HT-29 (cell line): Measurements from ENCODE around the gene ZBTB48. TPM values are rescaled to one million over a fixed set of nuclear protein-coding genes. Genes with fewer than 3 reads are reported as not detected.
"Not testable (repeated sequence)": the region's sequence is repeated elsewhere in the genome, so short reads cannot be mapped to it uniquely, and the experiment has no call there.

Source experiments
- DNase-seq: peaks from one replicate; pipeline ENCODE4 v3.0.0-alpha.2; 2015; ENCODE audit warnings: low spot score
- total RNA-seq: library from RNA; depleted of rRNA; stranded (reverse); fragments of >200 nt; shearing (Covaris generic); gene quantifications from 2 replicates; pipeline ENCODE4 v1.2.3, GENCODE V29; 2014; rRNA removed

The ZBTB48 gene
- total RNA-seq = 28.5 and 37.2 TPM in 2 replicates

GRCh38 chr1:6579374-6580118 is at the start of gene ZBTB48:
TSS of gene ZBTB48 (plus strand) at chr1:6579994. CDS start at chr1:6580610, 616 bp downstream.
- DNase-seq = peak; percentile 99

GRCh38 chr1:6530504-6531160 is 49.2 kb upstream of the ZBTB48 start:
- no peak for DNase-seq

GRCh38 chr1:6531996-6532395 is 47.8 kb upstream of the ZBTB48 start:
- no peak for DNase-seq

GRCh38 chr1:6534248-6534822 is 45.5 kb upstream of the ZBTB48 start:
- no peak for DNase-seq

- no peak for DNase-seq
These were observed 44.6 kb upstream of the ZBTB48 start for GRCh38 chr1:6535214-6535613.

- DNase-seq = no peak
These were observed 43.5 kb upstream of the ZBTB48 start for GRCh38 chr1:6536291-6536690.

GRCh38 chr1:6538956-6539355 is 40.8 kb upstream of the ZBTB48 start:
- DNase-seq = no peak

GRCh38 chr1:6544831-6545230 is 35.0 kb upstream of the ZBTB48 start:
- DNase-seq = no peak

GRCh38 chr1:6545276-6546112 is 34.3 kb upstream of the ZBTB48 start:
- DNase-seq = no peak

GRCh38 chr1:6546326-6546725 is 33.5 kb upstream of the ZBTB48 start:
- DNase-seq = no peak

GRCh38 chr1:6547301-6547700 is 32.5 kb upstream of the ZBTB48 start:
- no peak for DNase-seq

- DNase-seq = peak; percentile 93
These were observed 25.5 kb upstream of the ZBTB48 start, which contains the start of gene NOL9 for GRCh38 chr1:6554031-6554906. TSS of gene NOL9 (minus strand) at chr1:6554513. CDS start at chr1:6554502, 11 bp downstream.

GRCh38 chr1:6554907-6555778 is 24.7 kb upstream of the ZBTB48 start, which contains the start of gene TAS1R1:
TSS of gene TAS1R1 (plus strand) at chr1:6555307. CDS start at chr1:6555374, 67 bp downstream.
- no peak for DNase-seq

GRCh38 chr1:6557597-6557996 is 22.2 kb upstream of the ZBTB48 start:
- no peak for DNase-seq

- not testable (repeated sequence) for DNase-seq
These were observed 20.6 kb upstream of the ZBTB48 start for GRCh38 chr1:6559161-6559560.

- no peak for DNase-seq
These were observed 19.5 kb upstream of the ZBTB48 start for GRCh38 chr1:6560267-6560666.

GRCh38 chr1:6569033-6569432 is 10.8 kb upstream of the ZBTB48 start:
- no peak for DNase-seq

- no peak for DNase-seq
These were observed 9.7 kb upstream of the ZBTB48 start for GRCh38 chr1:6570100-6570499.

GRCh38 chr1:6570987-6571386 is 8.8 kb upstream of the ZBTB48 start:
- no peak for DNase-seq
